Caco-2 (cell line): ENCODE measurements around the gene DRD2. TPM values are rescaled to one million over a fixed set of nuclear protein-coding genes. Genes with fewer than 3 reads are reported as not detected.
A peak's percentile ranks its signal among the peaks of the same experiment; 100 is the strongest.

ENCODE experiments used
- BruUV-seq: library from RNA; stranded (reverse); fragments of 400-500 nt; replicated peaks from 2 replicates; lab custom pipeline; 2021; lab: Mats Ljungman, UMichigan
- CTCF ChIA-PET: fragments of 300-600 bp; sonication (Branson Sonifier 250); formaldehyde crosslinking; loops from one replicate; lab custom pipeline; 2022; ENCODE audit warnings: antibody characterized with exemption; lab: Charles Lee
- POLR2A ChIA-PET: fragments of 300-600 bp; sonication (Branson Sonifier 250); formaldehyde crosslinking; loops from one replicate; lab custom pipeline; 2022; ENCODE audit warnings: antibody characterized with exemption; lab: Charles Lee
- DNase-seq, 2 experiments: peaks; one replicate each; pipeline versions ENCODE4 v3.0.0 to v3.0.0-alpha.2; 2020 to 2022
- H3K27me3 ChIP-seq: replicated peaks from 2 replicates; pipeline ENCODE4 v1.6.0; 2011; ENCODE audit warnings: low read length; ENCODE audit not compliant: control insufficient read depth, insufficient read depth
- H3K36me3 ChIP-seq: 2 replicates; pipeline ENCODE4 v1.5.1; 2011; ENCODE audit warnings: low read length; ENCODE audit not compliant: control insufficient read depth, insufficient read depth
- H3K4me1 ChIP-seq: fragments of 250-450 bp; sonication (Bioruptor Pico); 2 replicates; pipeline ENCODE4 v1.5.1; 2020; ENCODE audit warnings: mild to moderate bottlenecking
- H3K4me3 ChIP-seq: 2 replicates; pipeline ENCODE4 v1.5.1; 2011; ENCODE audit warnings: low read depth, mild to moderate bottlenecking, control low read depth, low read length
- H3K9me3 ChIP-seq: fragments of 250-450 bp; sonication (Bioruptor Pico); 2 replicates; pipeline ENCODE4 v1.5.1; 2020; ENCODE audit warnings: mild to moderate bottlenecking, moderate library complexity
- H3K27ac Mint-ChIP-seq: one replicate; pipeline ENCODE4 v1.8.0; 2022; ENCODE audit warnings: mixed read lengths; ENCODE audit not compliant: unreplicated experiment
- H3K27me3 Mint-ChIP-seq: one replicate; pipeline ENCODE4 v1.8.0; 2022; ENCODE audit warnings: mixed read lengths; ENCODE audit not compliant: insufficient read depth, unreplicated experiment
- H3K36me3 Mint-ChIP-seq: one replicate; pipeline ENCODE4 v1.8.0; 2022; ENCODE audit warnings: mild to moderate bottlenecking, mixed read lengths; ENCODE audit not compliant: insufficient read depth, unreplicated experiment
- H3K4me1 Mint-ChIP-seq: one replicate; pipeline ENCODE4 v1.8.0; 2022; ENCODE audit warnings: low read depth, mixed read lengths; ENCODE audit not compliant: unreplicated experiment
- H3K4me3 Mint-ChIP-seq: one replicate; pipeline ENCODE4 v1.8.0; 2022; ENCODE audit warnings: mild to moderate bottlenecking, moderate library complexity, mixed read lengths; ENCODE audit not compliant: unreplicated experiment
- H3K9me3 Mint-ChIP-seq: one replicate; pipeline ENCODE4 v1.8.0; 2022; ENCODE audit warnings: mixed read lengths; ENCODE audit not compliant: unreplicated experiment
- intact Hi-C: fragments of 100-400 bp; cut with micrococcal nuclease; formaldehyde crosslinking; loops from one replicate; pipeline ENCODE4 v1.10.0; 2022; ENCODE audit not compliant: unreplicated experiment
- total RNA-seq: library from RNA; stranded (reverse); gene quantifications from 2 replicates; pipeline ENCODE4 v1.2.3, GENCODE V29; 2022
- TF ChIP-seq, protein P1 (sequence below), 2 experiments: fragments of 200-600 bp in 1 of 2; IDR thresholded peaks; 1 replicate in 1 of 2; 2 replicates in 1 of 2; pipeline versions ENCODE4 v1.5.1 to v1.8.0; 2011 to 2022; ENCODE audit warnings: antibody characterized with exemption in 1 of 2, control low read depth in 1 of 2, inconsistent platforms in 1 of 2, low read depth in 1 of 2, low read length in 1 of 2, mild to moderate bottlenecking in 1 of 2, moderate library complexity in 1 of 2; ENCODE audit not compliant: insufficient read depth in 1 of 2, severe bottlenecking in 1 of 2, unreplicated experiment in 1 of 2

The DRD2 gene
- total RNA-seq, 1 experiment from 2014 or later = 13.9 TPM

DNA sequence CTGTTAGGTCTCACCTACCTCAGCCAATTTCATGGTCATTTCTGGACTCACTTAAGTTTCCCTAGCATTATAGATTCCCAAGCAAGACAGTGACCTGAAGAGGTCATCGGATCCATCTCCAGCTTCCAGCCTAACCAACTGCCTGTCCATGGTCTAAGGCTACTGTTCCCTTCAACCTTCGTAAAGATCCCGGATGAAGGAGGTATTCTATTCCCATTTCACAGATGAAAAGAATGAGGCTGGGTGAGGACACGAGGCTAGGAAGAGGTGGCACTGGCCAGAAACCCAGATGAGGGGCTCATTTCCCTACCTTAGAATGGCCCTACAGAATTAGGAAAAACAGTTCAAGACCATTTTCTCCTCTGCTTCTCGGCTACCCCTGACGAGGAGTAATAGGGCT, 31.3 kb upstream of the DRD2 start:
- H3K4me3 ChIP-seq = no peak overlapping the region
- Mint-ChIP-seq H3K27me3 (no peaks in the 10 kb centered on the region), H3K36me3 (no peaks in the 10 kb centered on the region), H3K9me3 (peaks cover 5% of the 10 kb centered on the region), H3K27ac (no peak overlapping the region), H3K4me3 (no peak overlapping the region), H3K4me1 (peaks cover 10% of the 10 kb centered on the region)
- H3K4me1 ChIP-seq = 0 out of 2 replicates have a peak, but pooled peaks cover 5% of the 10 kb centered on the region
- no peaks in the 10 kb centered on the region for H3K27me3 ChIP-seq
- ChIA-PET POLR2A (interaction anchor here (0.6 kb wide), 1 partner anchor 122 kb away, joined by 3 read pairs; no protein-coding TSS in a partner anchor), CTCF (no interaction called here)
- intact Hi-C loops = no loop called here
- TF ChIP-seq, protein P1, sequence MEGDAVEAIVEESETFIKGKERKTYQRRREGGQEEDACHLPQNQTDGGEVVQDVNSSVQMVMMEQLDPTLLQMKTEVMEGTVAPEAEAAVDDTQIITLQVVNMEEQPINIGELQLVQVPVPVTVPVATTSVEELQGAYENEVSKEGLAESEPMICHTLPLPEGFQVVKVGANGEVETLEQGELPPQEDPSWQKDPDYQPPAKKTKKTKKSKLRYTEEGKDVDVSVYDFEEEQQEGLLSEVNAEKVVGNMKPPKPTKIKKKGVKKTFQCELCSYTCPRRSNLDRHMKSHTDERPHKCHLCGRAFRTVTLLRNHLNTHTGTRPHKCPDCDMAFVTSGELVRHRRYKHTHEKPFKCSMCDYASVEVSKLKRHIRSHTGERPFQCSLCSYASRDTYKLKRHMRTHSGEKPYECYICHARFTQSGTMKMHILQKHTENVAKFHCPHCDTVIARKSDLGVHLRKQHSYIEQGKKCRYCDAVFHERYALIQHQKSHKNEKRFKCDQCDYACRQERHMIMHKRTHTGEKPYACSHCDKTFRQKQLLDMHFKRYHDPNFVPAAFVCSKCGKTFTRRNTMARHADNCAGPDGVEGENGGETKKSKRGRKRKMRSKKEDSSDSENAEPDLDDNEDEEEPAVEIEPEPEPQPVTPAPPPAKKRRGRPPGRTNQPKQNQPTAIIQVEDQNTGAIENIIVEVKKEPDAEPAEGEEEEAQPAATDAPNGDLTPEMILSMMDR (IDR thresholded peaks at IDR 0.05; ENCODE audit: insufficient read depth in 1 of 2, low read depth in 1 of 2, low read length in 1 of 2, severe bottlenecking in 1 of 2, unreplicated experiment in 1 of 2) = no peak
- no TSS peak for BruUV-seq
- no peak for DNase-seq
- no peaks in the 10 kb centered on the region for H3K9me3 ChIP-seq
- no peaks in the 10 kb centered on the region for H3K36me3 ChIP-seq

DNA sequence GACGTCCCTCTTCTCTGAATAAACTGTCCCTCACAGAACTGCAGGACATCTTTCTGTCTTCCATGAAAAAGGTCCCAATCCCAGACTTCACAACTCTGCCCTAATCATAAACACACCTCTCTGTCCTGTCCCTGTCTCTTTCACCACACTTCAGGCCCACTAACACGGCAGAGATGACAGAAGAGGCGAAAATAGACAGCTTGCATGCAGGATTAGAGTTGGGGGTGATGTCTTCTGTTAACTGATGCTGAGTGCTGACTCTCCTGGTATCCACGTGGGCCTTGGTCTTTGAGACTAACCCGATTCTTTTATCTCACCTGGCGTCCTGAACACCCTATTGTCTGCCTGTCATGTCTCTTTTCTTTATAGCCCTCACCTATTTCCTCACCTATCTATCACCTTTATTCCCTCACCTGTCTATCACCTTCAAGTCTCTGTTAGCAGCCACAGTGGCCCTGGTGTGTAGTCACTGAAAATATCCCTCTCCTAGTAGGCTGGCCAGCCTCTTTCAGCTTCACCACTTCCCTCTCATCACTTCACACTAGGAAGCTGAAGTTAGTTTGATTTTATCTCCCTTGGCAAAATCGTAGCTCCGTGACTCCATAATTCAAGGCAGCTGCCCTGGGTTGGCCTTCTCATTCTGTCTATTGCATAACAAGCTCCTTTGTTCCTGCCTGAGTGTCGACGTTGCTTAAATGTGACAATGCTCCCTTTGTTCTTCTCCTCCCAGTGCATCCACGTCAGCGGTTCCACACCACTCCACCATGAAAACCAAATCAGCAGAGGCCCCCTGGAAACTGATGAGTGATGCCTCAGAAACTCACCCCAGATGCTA, 30.6 kb upstream of the DRD2 start:
- TF ChIP-seq, protein P1 (IDR thresholded peaks at IDR 0.05; ENCODE audit: insufficient read depth in 1 of 2, low read depth in 1 of 2, low read length in 1 of 2, severe bottlenecking in 1 of 2, unreplicated experiment in 1 of 2) = no peak
- DNase-seq = peak; percentile 32 to 71
- H3K9me3 ChIP-seq = no peaks in the 10 kb centered on the region
- Mint-ChIP-seq H3K4me3 (no peak overlapping the region), H3K4me1 (peaks cover 10% of the 10 kb centered on the region), H3K9me3 (no peaks in the 10 kb centered on the region), H3K27ac (peak overlapping the region; percentile 7), H3K27me3 (no peaks in the 10 kb centered on the region), H3K36me3 (no peaks in the 10 kb centered on the region)
- no peaks in the 10 kb centered on the region for H3K27me3 ChIP-seq
- POLR2A ChIA-PET = interaction anchor here (0.6 kb wide), 1 partner anchor 121 kb away, joined by 3 read pairs; no protein-coding TSS in a partner anchor
- H3K4me3 ChIP-seq = no peak overlapping the region
- CTCF ChIA-PET = no interaction called here
- BruUV-seq = no TSS peak
- 0 out of 2 replicates have a peak, but pooled peaks cover 5% of the 10 kb centered on the region for H3K4me1 ChIP-seq
- intact Hi-C loops = no loop called here
- H3K36me3 ChIP-seq = no peaks in the 10 kb centered on the region

DNA sequence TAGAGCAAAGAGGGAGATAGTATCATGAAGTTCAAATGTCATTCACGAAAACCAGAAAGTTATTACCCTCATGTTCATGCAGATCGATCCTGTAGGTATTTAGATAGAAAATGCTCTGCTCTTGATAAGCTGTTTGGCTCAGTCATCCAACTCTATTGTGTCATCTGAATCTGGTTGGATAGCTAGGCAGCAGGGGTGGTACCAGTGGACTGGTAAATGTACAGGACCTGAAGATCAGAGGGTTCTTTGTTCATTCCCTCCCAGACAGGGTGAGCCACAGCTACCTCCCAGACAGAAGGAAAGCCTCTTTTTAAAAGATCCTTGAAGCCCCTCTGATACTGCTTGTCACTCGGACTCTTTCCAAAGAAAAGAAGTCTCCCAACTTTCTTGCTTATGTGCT, 29.8 kb upstream of the DRD2 start:
- Histone ChIP-seq H3K4me3 (no peak overlapping the region), H3K36me3 (no peaks in the 10 kb centered on the region), H3K9me3 (no peaks in the 10 kb centered on the region), H3K4me1 (0 out of 2 replicates have a peak, but pooled peaks cover 5% of the 10 kb centered on the region), H3K27me3 (no peaks in the 10 kb centered on the region)
- Mint-ChIP-seq H3K27ac (no peak overlapping the region), H3K4me3 (no peak overlapping the region), H3K4me1 (peaks cover 10% of the 10 kb centered on the region), H3K27me3 (no peaks in the 10 kb centered on the region), H3K9me3 (no peaks in the 10 kb centered on the region), H3K36me3 (no peaks in the 10 kb centered on the region)
- no TSS peak for BruUV-seq
- intact Hi-C loops = no loop called here
- no peak for DNase-seq
- TF ChIP-seq, protein P1 (IDR thresholded peaks at IDR 0.05; ENCODE audit: insufficient read depth in 1 of 2, low read depth in 1 of 2, low read length in 1 of 2, severe bottlenecking in 1 of 2, unreplicated experiment in 1 of 2) = no peak
- ChIA-PET POLR2A (interaction anchor here (0.5 kb wide), 1 partner anchor 58 kb away, joined by 4 read pairs; no protein-coding TSS in a partner anchor), CTCF (no interaction called here)
